Measurements from ENCODE around the gene TRIOBP.
"Not testable (repeated sequence)": the region's sequence is repeated elsewhere in the genome, so short reads cannot be mapped to it uniquely, and the experiment has no call there.

The TRIOBP gene

GRCh38 chr22:37696657-37697537 is at the start of gene TRIOBP:
TRIOBP (plus strand) TSS chr22:37697048; CDS start chr22:37701366, 4,318 bp downstream.
- DNase-seq, result peak; percentile 94

- DNase-seq, result no peak
Measured at GRCh38 chr22:37647317-37647716, 49.5 kb upstream of the TRIOBP start.

GRCh38 chr22:37647928-37648327 is 48.9 kb upstream of the TRIOBP start:
- no peak for DNase-seq

GRCh38 chr22:37650463-37651136 is 46.2 kb upstream of the TRIOBP start:
- DNase-seq, result no peak

GRCh38 chr22:37654563-37655251 is 42.1 kb upstream of the TRIOBP start:
- DNase-seq, result no peak

- DNase-seq, result no peak
Measured at GRCh38 chr22:37655252-37655563, 41.6 kb upstream of the TRIOBP start.

- DNase-seq, result not testable (repeated sequence)
Measured at GRCh38 chr22:37656583-37656982, 40.3 kb upstream of the TRIOBP start.

- no peak for DNase-seq
Measured at GRCh38 chr22:37657590-37658132, 39.2 kb upstream of the TRIOBP start.

- peak; percentile 99 for DNase-seq
Measured at GRCh38 chr22:37658133-37659065, 38.4 kb upstream of the TRIOBP start, which contains the start of gene PDXP. PDXP (plus strand) TSS chr22:37658723; CDS start chr22:37658783, 60 bp downstream.

GRCh38 chr22:37659066-37659896 is 37.6 kb upstream of the TRIOBP start:
- DNase-seq, result no peak

GRCh38 chr22:37659897-37660708 is 36.7 kb upstream of the TRIOBP start:
- DNase-seq, result no peak

GRCh38 chr22:37660709-37661045 is 36.2 kb upstream of the TRIOBP start:
- DNase-seq, result no peak

GRCh38 chr22:37661160-37661924 is 35.5 kb upstream of the TRIOBP start:
- DNase-seq, result peak; percentile 85

- no peak for DNase-seq
Measured at GRCh38 chr22:37662039-37662438, 34.8 kb upstream of the TRIOBP start.

GRCh38 chr22:37663521-37664140 is 33.2 kb upstream of the TRIOBP start:
- DNase-seq, result no peak

GRCh38 chr22:37664249-37665101 is 32.4 kb upstream of the TRIOBP start:
- DNase-seq, result no peak

GRCh38 chr22:37665487-37665886 is 31.4 kb upstream of the TRIOBP start:
- DNase-seq, result no peak

GRCh38 chr22:37669586-37669985 is 27.3 kb upstream of the TRIOBP start:
- DNase-seq, result no peak

Data from NCI-H524 treated with DMSO at 0.1 percent for 48 hours (cell line).